ENCODE results near the gene NKAPL. TPM values are rescaled to one million over a fixed set of nuclear protein-coding genes. Genes with fewer than 3 reads are reported as not detected.

NKAPL gene
- polyA plus RNA-seq, 1 donor = 0.90 TPM

- Histone ChIP-seq H3K4me1 (ENCODE audit: control insufficient read depth, insufficient read depth, low read length) (no peaks in the 10 kb centered on the region), H3K9me3 (ENCODE audit: control insufficient read depth, low read depth, low read length) (no peaks in the 10 kb centered on the region), H3K36me3 (ENCODE audit: control insufficient read depth, insufficient read depth, low read length) (peaks cover 41% of the 10 kb centered on the region), H3K4me3 (ENCODE audit: low read length) (no peak overlapping the region), H3K27me3 (ENCODE audit: control insufficient read depth, insufficient read depth, low read length) (no peaks in the 10 kb centered on the region), H3K27ac (ENCODE audit: low read length) (no peak overlapping the region)
- DNase-seq = no peak
- no CpG with 5 or more reads among the region's 6 CpGs for WGBS (ENCODE audit: insufficient coverage, low lambda C conversion rate)
Observed at GRCh38 chr6:28245206-28245941, 13.7 kb upstream of the NKAPL start.

- Histone ChIP-seq H3K36me3 (ENCODE audit: control insufficient read depth, insufficient read depth, low read length) (peaks cover 39% of the 10 kb centered on the region), H3K27me3 (ENCODE audit: control insufficient read depth, insufficient read depth, low read length) (peaks cover 2% of the 10 kb centered on the region), H3K9me3 (ENCODE audit: control insufficient read depth, low read depth, low read length) (no peaks in the 10 kb centered on the region), H3K27ac (ENCODE audit: low read length) (no peak overlapping the region), H3K4me1 (ENCODE audit: control insufficient read depth, insufficient read depth, low read length) (peaks cover 9% of the 10 kb centered on the region), H3K4me3 (ENCODE audit: low read length) (no peak overlapping the region)
- WGBS (ENCODE audit: insufficient coverage, low lambda C conversion rate) = no CpG with 5 or more reads among the region's 1 CpG
- no peak for DNase-seq
Observed at GRCh38 chr6:28248916-28249315, 10.2 kb upstream of the NKAPL start.

- Histone ChIP-seq H3K9me3 (ENCODE audit: control insufficient read depth, low read depth, low read length) (no peaks in the 10 kb centered on the region), H3K36me3 (ENCODE audit: control insufficient read depth, insufficient read depth, low read length) (peaks cover 25% of the 10 kb centered on the region), H3K27me3 (ENCODE audit: control insufficient read depth, insufficient read depth, low read length) (peaks cover 9% of the 10 kb centered on the region), H3K4me3 (ENCODE audit: low read length) (peak overlapping the region; percentile 86), H3K27ac (ENCODE audit: low read length) (no peak overlapping the region), H3K4me1 (ENCODE audit: control insufficient read depth, insufficient read depth, low read length) (peaks cover 9% of the 10 kb centered on the region)
- no CpG with 5 or more reads among the region's 2 CpGs for WGBS (ENCODE audit: insufficient coverage, low lambda C conversion rate)
- DNase-seq = no peak
Observed at GRCh38 chr6:28250747-28251146, 8.3 kb upstream of the NKAPL start.

GRCh38 chr6:28251661-28252008 is 7.5 kb upstream of the NKAPL start:
- Histone ChIP-seq H3K4me1 (ENCODE audit: control insufficient read depth, insufficient read depth, low read length) (peaks cover 9% of the 10 kb centered on the region), H3K27ac (ENCODE audit: low read length) (peak overlapping the region; percentile 43), H3K9me3 (ENCODE audit: control insufficient read depth, low read depth, low read length) (no peaks in the 10 kb centered on the region), H3K4me3 (ENCODE audit: low read length) (peak overlapping the region; percentile 86), H3K27me3 (ENCODE audit: control insufficient read depth, insufficient read depth, low read length) (peaks cover 11% of the 10 kb centered on the region), H3K36me3 (ENCODE audit: control insufficient read depth, insufficient read depth, low read length) (peaks cover 16% of the 10 kb centered on the region)
- no peak for DNase-seq
- no CpG with 5 or more reads among the region's 25 CpGs for WGBS (ENCODE audit: insufficient coverage, low lambda C conversion rate)

- Histone ChIP-seq H3K4me3 (ENCODE audit: low read length) (peak within 1 kb of the TSS; percentile 86), H3K27ac (ENCODE audit: low read length) (peak within 1 kb of the TSS; percentile 43), H3K4me1 (ENCODE audit: control insufficient read depth, insufficient read depth, low read length) (peaks cover 9% of the 10 kb centered on the region), H3K27me3 (ENCODE audit: control insufficient read depth, insufficient read depth, low read length) (peaks cover 11% of the 10 kb centered on the region), H3K36me3 (ENCODE audit: control insufficient read depth, insufficient read depth, low read length) (peaks cover 11% of the 10 kb centered on the region), H3K9me3 (ENCODE audit: control insufficient read depth, low read depth, low read length) (no peaks in the 10 kb centered on the region)
- WGBS (ENCODE audit: insufficient coverage, low lambda C conversion rate) = no CpG with 5 or more reads among the region's 14 CpGs
- DNase-seq = peak; percentile 81 to 91
Observed at GRCh38 chr6:28252009-28252975, 6.8 kb upstream of the NKAPL start, which contains the start of gene ZKSCAN4. Gene ZKSCAN4, minus strand, starts transcription at chr6:28252269. Its CDS starts 289 bp downstream, at chr6:28251980.

- peaks cover 2% of the 10 kb centered on the region for H3K36me3 ChIP-seq (ENCODE audit: control insufficient read depth, insufficient read depth, low read length)
- H3K4me1 ChIP-seq (ENCODE audit: control insufficient read depth, insufficient read depth, low read length) = peaks cover 9% of the 10 kb centered on the region
- peaks cover 1% of the 10 kb centered on the region for H3K9me3 ChIP-seq (ENCODE audit: control insufficient read depth, low read depth, low read length)
- peaks cover 18% of the 10 kb centered on the region for H3K27me3 ChIP-seq (ENCODE audit: control insufficient read depth, insufficient read depth, low read length)
- WGBS (ENCODE audit: insufficient coverage, low lambda C conversion rate) = no CpG with 5 or more reads among the region's 1 CpG
- no peak for DNase-seq
- no peak overlapping the region for H3K4me3 ChIP-seq (ENCODE audit: low read length)
- H3K27ac ChIP-seq (ENCODE audit: low read length) = no peak overlapping the region
Observed at GRCh38 chr6:28254121-28254519, 5.0 kb upstream of the NKAPL start.

- Histone ChIP-seq H3K36me3 (ENCODE audit: control insufficient read depth, insufficient read depth, low read length) (no peaks in the 10 kb centered on the region), H3K27ac (ENCODE audit: low read length) (no peak overlapping the region), H3K9me3 (ENCODE audit: control insufficient read depth, low read depth, low read length) (peaks cover 13% of the 10 kb centered on the region), H3K4me1 (ENCODE audit: control insufficient read depth, insufficient read depth, low read length) (peaks cover 5% of the 10 kb centered on the region), H3K4me3 (ENCODE audit: low read length) (no peak overlapping the region), H3K27me3 (ENCODE audit: control insufficient read depth, insufficient read depth, low read length) (peaks cover 33% of the 10 kb centered on the region)
- no CpG with 5 or more reads among the region's 1 CpG for WGBS (ENCODE audit: insufficient coverage, low lambda C conversion rate)
- no peak for DNase-seq
Observed at GRCh38 chr6:28257042-28257441, 2.1 kb upstream of the NKAPL start.

GRCh38 chr6:28263922-28264321 is 4.8 kb downstream of the NKAPL start:
- Histone ChIP-seq H3K27me3 (ENCODE audit: control insufficient read depth, insufficient read depth, low read length) (peaks cover 25% of the 10 kb centered on the region), H3K36me3 (ENCODE audit: control insufficient read depth, insufficient read depth, low read length) (no peaks in the 10 kb centered on the region), H3K4me3 (ENCODE audit: low read length) (no peak overlapping the region), H3K9me3 (ENCODE audit: control insufficient read depth, low read depth, low read length) (peaks cover 13% of the 10 kb centered on the region), H3K4me1 (ENCODE audit: control insufficient read depth, insufficient read depth, low read length) (peaks cover 3% of the 10 kb centered on the region), H3K27ac (ENCODE audit: low read length) (no peak overlapping the region)
- WGBS (ENCODE audit: insufficient coverage, low lambda C conversion rate) = no CpG with 5 or more reads among the region's 2 CpGs
- no peak for DNase-seq

GRCh38 chr6:28264834-28265401 is 5.8 kb downstream of the NKAPL start:
- no peak overlapping the region for H3K4me3 ChIP-seq (ENCODE audit: low read length)
- 25% methylated on average over 2 of the region's 4 CpGs for WGBS (ENCODE audit: insufficient coverage, low lambda C conversion rate)
- peaks cover 3% of the 10 kb centered on the region for H3K4me1 ChIP-seq (ENCODE audit: control insufficient read depth, insufficient read depth, low read length)
- DNase-seq = no peak
- peaks cover 4% of the 10 kb centered on the region for H3K9me3 ChIP-seq (ENCODE audit: control insufficient read depth, low read depth, low read length)
- peaks cover 17% of the 10 kb centered on the region for H3K27me3 ChIP-seq (ENCODE audit: control insufficient read depth, insufficient read depth, low read length)
- no peak overlapping the region for H3K27ac ChIP-seq (ENCODE audit: low read length)
- no peaks in the 10 kb centered on the region for H3K36me3 ChIP-seq (ENCODE audit: control insufficient read depth, insufficient read depth, low read length)

GRCh38 chr6:28266563-28266961 is 7.5 kb downstream of the NKAPL start:
- Histone ChIP-seq H3K27ac (ENCODE audit: low read length) (peak overlapping the region; percentile 85), H3K9me3 (ENCODE audit: control insufficient read depth, low read depth, low read length) (no peaks in the 10 kb centered on the region), H3K27me3 (ENCODE audit: control insufficient read depth, insufficient read depth, low read length) (peaks cover 12% of the 10 kb centered on the region), H3K4me3 (ENCODE audit: low read length) (peak overlapping the region; percentile 76), H3K4me1 (ENCODE audit: control insufficient read depth, insufficient read depth, low read length) (peaks cover 3% of the 10 kb centered on the region), H3K36me3 (ENCODE audit: control insufficient read depth, insufficient read depth, low read length) (peaks cover 3% of the 10 kb centered on the region)
- 20% methylated on average over 4 of the region's 5 CpGs for WGBS (ENCODE audit: insufficient coverage, low lambda C conversion rate)
- no peak for DNase-seq
